Stimulated activated CD4-positive, alpha-beta T cell treated with anti-CD3 and anti-CD28 coated beads, Interleukin-1b, Interleukin-23, amount 100 ng/mL, for 4 hours (primary cell): ENCODE results near the gene UPK2.
A peak's percentile ranks its signal among the peaks of the same experiment; 100 is the strongest.

Source experiments
- DNase-seq, 2 donors: peaks; one replicate each; pipeline ENCODE4 v3.0.0-alpha.2; 2020; ENCODE audit warnings: low read depth in 2 of 2

Gene UPK2

GRCh38 chr11:118956094-118956846 lies at the start of gene UPK2:
Gene UPK2, plus strand, starts transcription at chr11:118956298. Its CDS starts 53 bp downstream, at chr11:118956351.
- DNase-seq = peak; percentile 88

GRCh38 chr11:118907051-118908042 lies 48.8 kb upstream of the UPK2 start:
- peak; percentile 75 to 91 for DNase-seq

- DNase-seq = no peak
These were observed 47.8 kb upstream of the UPK2 start for GRCh38 chr11:118908264-118908663.

GRCh38 chr11:118908901-118909618 lies 47.0 kb upstream of the UPK2 start:
- no peak for DNase-seq

- DNase-seq = no peak
These were observed 46.3 kb upstream of the UPK2 start for GRCh38 chr11:118909619-118910308.

- DNase-seq = peak; percentile 36 to 50
These were observed 45.6 kb upstream of the UPK2 start for GRCh38 chr11:118910309-118911112.

GRCh38 chr11:118911113-118911879 lies 44.8 kb upstream of the UPK2 start:
- DNase-seq = no peak

- peak; percentile 73 to 74 for DNase-seq
These were observed 44.0 kb upstream of the UPK2 start for GRCh38 chr11:118911880-118912741.

- no peak for DNase-seq
These were observed 43.2 kb upstream of the UPK2 start for GRCh38 chr11:118912742-118913410.

GRCh38 chr11:118913411-118914125 lies 42.5 kb upstream of the UPK2 start:
- DNase-seq = no peak

GRCh38 chr11:118914178-118914918 lies 41.8 kb upstream of the UPK2 start:
- peak in 1 of 2 donors; percentile 40 for DNase-seq

- no peak for DNase-seq
These were observed 41.1 kb upstream of the UPK2 start for GRCh38 chr11:118914987-118915386.

- DNase-seq = no peak
These were observed 40.7 kb upstream of the UPK2 start for GRCh38 chr11:118915396-118915795.

GRCh38 chr11:118915941-118916841 lies 39.9 kb upstream of the UPK2 start:
- no peak for DNase-seq

GRCh38 chr11:118916842-118917388 lies 39.2 kb upstream of the UPK2 start:
- DNase-seq = no peak
